ENCODE data around the gene RALB.

GRCh38 chr2:120255986-120256650 is 3.5 kb downstream of the RALB start:
- no peak for TF ChIP-seq CTCF (optimal IDR thresholded peaks at IDR 0.05 in 1 of 3, IDR thresholded peaks at IDR 0.05 in 1 of 3, conservative IDR thresholded peaks at IDR 0.05 in 1 of 3; ENCODE audit: extremely low read depth in 1 of 3, insufficient read depth in 2 of 3, low read length in 3 of 3)
- TF ChIP-seq EZH2 (IDR thresholded peaks at IDR 0.05; ENCODE audit: low read length), result no peak
